Mesenchymal stem cell (in vitro differentiated cells and primary cell): ENCODE results near the gene TK2.
"Not testable (repeated sequence)": the region's sequence is repeated elsewhere in the genome, so short reads cannot be mapped to it uniquely, and the experiment has no call there.

Source experiments
- DNase-seq: peaks from one replicate; pipeline ENCODE4 v3.0.0-alpha.2; 2013
- H2AFZ ChIP-seq: one replicate; pipeline ENCODE4 v1.6.1; 2013; ENCODE audit warnings: low read depth, mild to moderate bottlenecking, control low read depth, inconsistent platforms, low read length, moderate library complexity
- H2AK5ac ChIP-seq: 2 replicates; pipeline ENCODE4 v1.6.1; 2013; ENCODE audit warnings: low read length, moderate library complexity, mild to moderate bottlenecking, inconsistent platforms; ENCODE audit not compliant: severe bottlenecking
- H2BK120ac ChIP-seq: one replicate; pipeline ENCODE4 v1.6.1; 2013; ENCODE audit warnings: low read depth, mild to moderate bottlenecking, inconsistent platforms, low read length, moderate library complexity
- H2BK12ac ChIP-seq, 2 experiments: one replicate each; pipeline ENCODE4 v1.6.1; 2013; ENCODE audit warnings: inconsistent platforms in 2 of 2, low read length in 2 of 2, mild to moderate bottlenecking in 2 of 2, moderate library complexity in 2 of 2, control low read depth in 1 of 2
- H2BK15ac ChIP-seq: one replicate; pipeline ENCODE4 v1.6.1; 2013; ENCODE audit warnings: mild to moderate bottlenecking, low read depth, inconsistent platforms; ENCODE audit not compliant: poor library complexity, severe bottlenecking
- H2BK5ac ChIP-seq: 2 replicates; pipeline ENCODE4 v1.6.1; 2013; ENCODE audit warnings: low read depth, mild to moderate bottlenecking, low read length, control low read depth, inconsistent platforms; ENCODE audit not compliant: poor library complexity, severe bottlenecking
- H3K14ac ChIP-seq, 2 experiments: one replicate each; pipeline ENCODE4 v1.6.1; 2013; ENCODE audit warnings: inconsistent platforms in 2 of 2, low read length in 2 of 2, control low read depth in 1 of 2, mild to moderate bottlenecking in 1 of 2, moderate library complexity in 1 of 2
- H3K18ac ChIP-seq, 2 experiments: one replicate each; pipeline ENCODE4 v1.6.1; 2013; ENCODE audit warnings: inconsistent platforms in 2 of 2, low read length in 2 of 2, control low read depth in 1 of 2, low read depth in 1 of 2, mild to moderate bottlenecking in 1 of 2
- H3K23ac ChIP-seq, 2 experiments: one replicate each; pipeline ENCODE4 v1.6.1; 2013; ENCODE audit warnings: inconsistent platforms in 2 of 2, low read length in 2 of 2, mild to moderate bottlenecking in 2 of 2, moderate library complexity in 2 of 2, control low read depth in 1 of 2
- H3K27ac ChIP-seq: 2 replicates; pipeline ENCODE4 v1.5.1; 2013; ENCODE audit warnings: mild to moderate bottlenecking, moderate library complexity, low read length, control low read depth, inconsistent platforms; ENCODE audit not compliant: poor library complexity, severe bottlenecking
- H3K27me3 ChIP-seq, 2 experiments: 2 replicates each; pipeline versions ENCODE4 v1.6.1 to v1.7.0; 2013; ENCODE audit warnings: low read length in 2 of 2, mild to moderate bottlenecking in 2 of 2, moderate library complexity in 2 of 2, control low read depth in 1 of 2, inconsistent platforms in 1 of 2; ENCODE audit not compliant: control insufficient read depth in 1 of 2, insufficient read depth in 1 of 2
- H3K36me3 ChIP-seq, 2 experiments: 2 replicates each; pipeline versions ENCODE4 v1.6.1 to v1.7.0; 2013; ENCODE audit warnings: low read length in 2 of 2, control low read depth in 1 of 2, inconsistent platforms in 1 of 2, low read depth in 1 of 2, mild to moderate bottlenecking in 1 of 2; ENCODE audit not compliant: insufficient read depth in 2 of 2, control insufficient read depth in 1 of 2
- H3K4ac ChIP-seq, 2 experiments: one replicate each; pipeline ENCODE4 v1.6.1; 2013; ENCODE audit warnings: inconsistent platforms in 2 of 2, low read length in 2 of 2, mild to moderate bottlenecking in 2 of 2, moderate library complexity in 2 of 2, control low read depth in 1 of 2, low read depth in 1 of 2
- H3K4me1 ChIP-seq: 2 replicates; pipeline ENCODE4 v1.6.1; 2013; ENCODE audit warnings: low read depth, low read length, control low read depth; ENCODE audit not compliant: control insufficient read depth, insufficient read depth
- H3K4me2 ChIP-seq: 2 replicates; pipeline ENCODE4 v1.6.1; 2013; ENCODE audit warnings: low read length, mild to moderate bottlenecking, inconsistent platforms; ENCODE audit not compliant: poor library complexity, severe bottlenecking
- H3K4me3 ChIP-seq, 2 experiments: 2 replicates each; pipeline versions ENCODE4 v1.5.1 to v1.7.0; 2013; ENCODE audit warnings: low read length in 2 of 2, mild to moderate bottlenecking in 2 of 2, control low read depth in 1 of 2, low read depth in 1 of 2; ENCODE audit not compliant: insufficient read depth in 1 of 2
- H3K79me1 ChIP-seq: replicated peaks from 2 replicates; pipeline ENCODE4 v1.6.1; 2013; ENCODE audit warnings: mild to moderate bottlenecking, control low read depth, low read length, inconsistent platforms; ENCODE audit not compliant: poor library complexity, severe bottlenecking
- H3K9ac ChIP-seq: 2 replicates; pipeline ENCODE4 v1.7.0; 2013; ENCODE audit warnings: mild to moderate bottlenecking, low read length, moderate library complexity
- H3K9me3 ChIP-seq: 2 replicates; pipeline ENCODE4 v1.7.0; 2013; ENCODE audit warnings: mild to moderate bottlenecking, low read length; ENCODE audit not compliant: control insufficient read depth
- H4K8ac ChIP-seq: one replicate; pipeline ENCODE4 v1.6.1; 2013; ENCODE audit warnings: inconsistent platforms, mild to moderate bottlenecking, low read length, moderate library complexity
- H4K91ac ChIP-seq: one replicate; pipeline ENCODE4 v1.6.1; 2013; ENCODE audit warnings: mild to moderate bottlenecking, low read length, inconsistent platforms
- WGBS: methylation state at CpG from one replicate; pipeline ENCODE4 v1.1.7; 2013; ENCODE audit warnings: mixed read lengths; 5-methylcytosine and 5-hydroxymethylcytosine counted together

The TK2 gene

GRCh38 chr16:66567270-66567669, 17.3 kb upstream of the TK2 start:
- Histone ChIP-seq H3K36me3 (peaks cover 16 to 37% of the 10 kb centered on the region in 2 experiments), H3K79me1 (peaks cover 11% of the 10 kb centered on the region)
- H3K9ac ChIP-seq, H3K4me2 ChIP-seq, H3K27me3 ChIP-seq, DNase-seq, H3K23ac ChIP-seq, H2BK15ac ChIP-seq, H2AFZ ChIP-seq, H3K4me1 ChIP-seq, H2BK120ac ChIP-seq, H2BK12ac ChIP-seq, H3K9me3 ChIP-seq, H3K14ac ChIP-seq, H3K4me3 ChIP-seq, H3K18ac ChIP-seq, H3K4ac ChIP-seq, H2BK5ac ChIP-seq, H4K8ac ChIP-seq, H2AK5ac ChIP-seq, H3K27ac ChIP-seq, H4K91ac ChIP-seq: not testable (repeated sequence)
- WGBS = no CpG with 5 or more reads among the region's 3 CpGs

DNA sequence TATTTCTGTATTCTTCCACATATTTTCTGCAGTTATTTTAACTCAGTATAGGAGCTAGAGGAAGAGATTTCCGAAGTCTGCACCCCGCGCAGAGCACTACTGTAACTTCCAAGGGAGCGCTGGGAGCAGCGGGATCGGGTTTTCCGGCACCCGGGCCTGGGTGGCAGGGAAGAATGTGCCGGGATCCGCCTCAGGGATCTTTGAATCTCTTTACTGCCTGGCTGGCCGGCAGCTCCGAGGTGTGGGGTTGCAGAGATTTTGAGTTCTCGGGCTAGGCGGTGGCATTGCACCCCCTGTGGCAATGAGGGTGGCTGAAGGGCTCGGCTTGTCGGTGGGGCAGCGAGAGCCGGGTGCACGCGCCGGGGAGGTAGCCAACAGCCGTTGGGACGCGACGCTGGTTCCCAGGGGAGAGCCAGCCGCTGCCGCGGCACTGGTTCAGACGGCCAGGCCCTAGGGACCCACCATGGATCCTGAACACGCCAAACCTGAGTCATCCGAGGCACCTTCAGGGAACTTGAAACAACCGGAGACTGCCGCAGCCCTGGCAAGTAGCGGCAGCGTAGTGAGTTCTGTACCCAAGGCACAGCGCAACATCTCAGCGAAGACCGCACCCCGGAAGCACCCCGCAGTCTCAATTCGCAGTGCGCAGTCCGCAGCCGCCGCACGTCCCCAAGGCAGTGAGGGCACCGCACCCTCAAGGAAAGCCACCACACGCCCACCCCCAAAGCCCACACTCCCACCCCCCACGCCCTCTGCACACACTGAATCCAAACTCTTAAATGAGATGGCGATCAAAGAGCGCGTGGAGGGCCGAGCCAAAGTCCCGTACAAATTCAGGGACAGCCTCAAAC, 16.4 kb upstream of the TK2 start, which contains the start of gene CMTM1:
CMTM1 (plus strand) TSS at position 389 of the 851 bp plus-strand sequence; CDS start at position 464, 75 bp downstream.
- peaks cover 11% of the 10 kb centered on the region for H3K79me1 ChIP-seq
- peaks cover 16 to 42% of the 10 kb centered on the region in 2 experiments for H3K36me3 ChIP-seq
- no peak within 1 kb of the TSS for H2BK5ac ChIP-seq
- no peak for DNase-seq
- H3K27me3 ChIP-seq = no peaks in the 10 kb centered on the region
- H4K91ac ChIP-seq = no peak within 1 kb of the TSS
- H4K8ac ChIP-seq = no peak within 1 kb of the TSS
- no peak within 1 kb of the TSS for H2AFZ ChIP-seq
- H3K9ac ChIP-seq = no peak within 1 kb of the TSS
- no peak within 1 kb of the TSS for H3K23ac ChIP-seq
- H3K14ac ChIP-seq = no peak within 1 kb of the TSS
- H2BK12ac ChIP-seq = no peak within 1 kb of the TSS
- H3K4me2 ChIP-seq = no peak within 1 kb of the TSS
- no peak within 1 kb of the TSS for H2BK120ac ChIP-seq
- H3K4ac ChIP-seq = no peak within 1 kb of the TSS
- H3K4me3 ChIP-seq = no peak within 1 kb of the TSS
- H3K18ac ChIP-seq = no peak within 1 kb of the TSS
- no peak within 1 kb of the TSS for H2BK15ac ChIP-seq
- H3K9me3 ChIP-seq = no peaks in the 10 kb centered on the region
- no peak within 1 kb of the TSS for H2AK5ac ChIP-seq
- peaks cover 7% of the 10 kb centered on the region for H3K4me1 ChIP-seq
- H3K27ac ChIP-seq = no peak within 1 kb of the TSS
- 96% methylated on average over 54 of the region's 54 CpGs for WGBS

DNA sequence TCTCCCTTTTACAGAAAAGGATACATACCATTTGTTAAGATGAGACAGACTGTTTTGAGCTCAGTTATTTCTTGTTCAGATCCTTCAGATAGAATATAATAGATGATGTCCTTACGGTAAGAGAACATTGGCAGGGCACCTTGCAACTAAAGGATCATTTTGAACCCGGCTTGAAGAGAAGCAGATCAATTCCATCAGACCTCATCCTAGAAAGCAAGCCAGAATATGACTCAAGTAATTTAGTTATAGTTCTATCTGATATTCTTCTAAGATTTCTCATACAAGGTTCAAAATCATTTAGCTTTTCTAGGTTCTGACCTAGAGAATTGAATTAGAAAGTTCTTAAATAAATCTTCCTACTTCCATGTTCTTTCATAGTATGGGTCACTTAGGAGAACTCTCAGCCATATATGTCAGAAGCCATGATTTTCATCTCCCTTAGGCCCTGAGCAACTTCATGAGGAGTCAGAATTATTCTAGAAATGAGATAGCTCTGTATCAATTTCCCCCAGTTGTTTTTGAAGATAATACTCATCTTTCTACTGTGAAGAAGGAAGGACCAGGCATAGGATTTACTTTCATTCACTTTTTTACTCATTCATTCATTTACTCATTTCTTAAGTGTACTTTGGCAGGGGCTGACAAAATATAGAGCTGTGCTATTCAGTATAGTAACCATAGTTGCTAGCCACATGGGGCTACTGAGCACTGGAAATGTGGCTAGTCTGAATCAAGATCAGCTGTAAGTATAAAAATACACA, 13.8 kb upstream of the TK2 start:
- Histone ChIP-seq H3K9me3 (no peaks in the 10 kb centered on the region), H3K18ac (no peak overlapping the region), H4K8ac (no peak overlapping the region), H3K23ac (no peak overlapping the region), H3K4me2 (no peak overlapping the region), H3K79me1 (peaks cover 20% of the 10 kb centered on the region), H3K4ac (no peak overlapping the region), H3K4me1 (peaks cover 5% of the 10 kb centered on the region), H2BK12ac (no peak overlapping the region), H2AK5ac (no peak overlapping the region), H3K9ac (no peak overlapping the region), H2BK15ac (no peak overlapping the region), H2BK5ac (no peak overlapping the region), H4K91ac (no peak overlapping the region), H3K27ac (no peak overlapping the region), H3K14ac (no peak overlapping the region), H3K36me3 (peaks cover 19 to 65% of the 10 kb centered on the region in 2 experiments), H2AFZ (no peak overlapping the region), H2BK120ac (no peak overlapping the region), H3K27me3 (no peaks in the 10 kb centered on the region), H3K4me3 (no peak overlapping the region)
- 100% methylated on average over 2 of the region's 2 CpGs for WGBS
- no peak for DNase-seq

GRCh38 chr16:66562986-66563385, 13.1 kb upstream of the TK2 start:
- no peak overlapping the region for H3K4me2 ChIP-seq
- no peak overlapping the region for H3K27ac ChIP-seq
- WGBS = 100% methylated on average over 1 of the region's 2 CpGs
- H4K8ac ChIP-seq = no peak overlapping the region
- peaks cover 3% of the 10 kb centered on the region for H3K4me1 ChIP-seq
- no peak overlapping the region for H3K14ac ChIP-seq
- no peak for DNase-seq
- H3K9me3 ChIP-seq = no peaks in the 10 kb centered on the region
- H2BK12ac ChIP-seq = no peak overlapping the region
- no peak overlapping the region for H2BK15ac ChIP-seq
- H3K36me3 ChIP-seq = peaks cover 19 to 73% of the 10 kb centered on the region in 2 experiments
- H2AFZ ChIP-seq = no peak overlapping the region
- H3K4me3 ChIP-seq = no peak overlapping the region
- H4K91ac ChIP-seq = no peak overlapping the region
- no peak overlapping the region for H2BK120ac ChIP-seq
- no peak overlapping the region for H3K18ac ChIP-seq
- no peak overlapping the region for H3K4ac ChIP-seq
- peaks cover 20% of the 10 kb centered on the region for H3K79me1 ChIP-seq
- no peak overlapping the region for H3K23ac ChIP-seq
- H3K9ac ChIP-seq = no peak overlapping the region
- H2BK5ac ChIP-seq = no peak overlapping the region
- no peaks in the 10 kb centered on the region for H3K27me3 ChIP-seq
- H2AK5ac ChIP-seq = no peak overlapping the region
